ENCODE results near the gene UROS. TPM values are rescaled to one million over a fixed set of nuclear protein-coding genes. Genes with fewer than 3 reads are reported as not detected.

Gene UROS
- total and polyA plus RNA-seq, 10 donors, result 30.3 to 43.8 (median 39.2) TPM

DNA sequence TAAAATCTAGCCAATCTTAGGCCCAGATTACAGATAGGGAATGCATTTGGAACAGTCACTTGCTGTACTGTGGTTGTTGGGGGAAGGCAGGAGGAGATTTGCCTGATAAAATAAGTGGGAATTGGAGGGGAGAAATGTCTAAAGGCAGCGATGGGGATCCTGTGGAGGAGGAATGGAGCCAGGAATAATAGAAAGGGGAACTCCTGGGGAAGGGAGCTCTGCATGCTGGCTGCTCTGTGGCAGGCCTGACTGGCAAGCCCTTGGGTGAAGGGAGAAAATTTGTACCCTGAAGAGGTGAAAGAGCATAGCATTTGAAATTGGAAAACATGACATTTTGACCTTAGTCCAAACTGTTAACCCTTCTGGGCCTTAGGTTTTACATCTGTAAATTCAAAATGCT lies 61.1 kb downstream of the UROS start:
- H3K27ac ChIP-seq, result no peak overlapping the region
- H3K4me1 ChIP-seq, result no peaks in the 10 kb centered on the region
- no peaks in the 10 kb centered on the region for H3K9me3 ChIP-seq
- H3K36me3 ChIP-seq, result peaks cover 6 to 100% (median 78%) of the 10 kb centered on the region in 6 donors
- WGBS, 5 donors, result 65 to 90% (median 80%) methylated on average over 1 of the region's 1 CpG
- intact Hi-C loops (cut with DNase I; ENCODE audit: low total_unique reads), result no loop called here
- DNase-seq, result no peak
- H3K27me3 ChIP-seq (replicated peaks in 1 of 7), result no peaks in the 10 kb centered on the region
- no peak overlapping the region for H3K4me3 ChIP-seq
- TF ChIP-seq POLR2AphosphoS5 (IDR thresholded peaks at IDR 0.05) (no peak), POLR2A (IDR thresholded peaks at IDR 0.05) (no peak)
- TF ChIP-seq, protein P1, sequence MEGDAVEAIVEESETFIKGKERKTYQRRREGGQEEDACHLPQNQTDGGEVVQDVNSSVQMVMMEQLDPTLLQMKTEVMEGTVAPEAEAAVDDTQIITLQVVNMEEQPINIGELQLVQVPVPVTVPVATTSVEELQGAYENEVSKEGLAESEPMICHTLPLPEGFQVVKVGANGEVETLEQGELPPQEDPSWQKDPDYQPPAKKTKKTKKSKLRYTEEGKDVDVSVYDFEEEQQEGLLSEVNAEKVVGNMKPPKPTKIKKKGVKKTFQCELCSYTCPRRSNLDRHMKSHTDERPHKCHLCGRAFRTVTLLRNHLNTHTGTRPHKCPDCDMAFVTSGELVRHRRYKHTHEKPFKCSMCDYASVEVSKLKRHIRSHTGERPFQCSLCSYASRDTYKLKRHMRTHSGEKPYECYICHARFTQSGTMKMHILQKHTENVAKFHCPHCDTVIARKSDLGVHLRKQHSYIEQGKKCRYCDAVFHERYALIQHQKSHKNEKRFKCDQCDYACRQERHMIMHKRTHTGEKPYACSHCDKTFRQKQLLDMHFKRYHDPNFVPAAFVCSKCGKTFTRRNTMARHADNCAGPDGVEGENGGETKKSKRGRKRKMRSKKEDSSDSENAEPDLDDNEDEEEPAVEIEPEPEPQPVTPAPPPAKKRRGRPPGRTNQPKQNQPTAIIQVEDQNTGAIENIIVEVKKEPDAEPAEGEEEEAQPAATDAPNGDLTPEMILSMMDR (IDR thresholded peaks at IDR 0.05 in 8 of 11, conservative IDR thresholded peaks at IDR 0.05 in 3 of 11), result no peak

DNA sequence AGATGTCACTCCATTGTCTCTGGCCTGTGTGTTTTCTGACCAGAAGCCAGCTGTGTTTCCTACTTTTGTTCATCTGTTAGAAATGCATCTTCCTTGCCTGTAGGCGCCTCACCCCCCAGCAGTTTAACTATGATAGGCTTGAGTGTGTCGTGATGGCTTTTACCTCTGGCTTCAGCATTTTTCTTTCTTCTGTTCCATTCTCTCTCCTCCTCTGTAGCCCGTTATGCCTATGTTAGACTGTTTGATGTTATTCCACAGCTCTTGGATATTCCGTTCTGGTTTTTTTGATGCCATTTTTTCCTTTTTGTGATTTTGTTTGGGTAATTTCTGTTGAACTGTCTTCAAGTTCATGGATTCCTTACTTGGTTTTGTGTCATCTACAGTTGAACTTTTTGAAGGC lies 65.3 kb downstream of the UROS start:
- DNase-seq, result no peak
- Histone ChIP-seq H3K9me3 (no peaks in the 10 kb centered on the region), H3K36me3 (peaks cover 3 to 100% (median 80%) of the 10 kb centered on the region in 6 donors), H3K4me3 (no peak overlapping the region), H3K4me1 (no peaks in the 10 kb centered on the region), H3K27ac (no peak overlapping the region), H3K27me3 (replicated peaks in 1 of 7) (no peaks in the 10 kb centered on the region)
- WGBS, 5 donors, result 95 to 98% (median 95%) methylated on average over 4 of the region's 4 CpGs
- TF ChIP-seq POLR2A (IDR thresholded peaks at IDR 0.05) (no peak), POLR2AphosphoS5 (IDR thresholded peaks at IDR 0.05) (no peak)
- TF ChIP-seq, protein P1 (IDR thresholded peaks at IDR 0.05 in 8 of 11, conservative IDR thresholded peaks at IDR 0.05 in 3 of 11), result no peak
- intact Hi-C loops (cut with DNase I; ENCODE audit: low total_unique reads), result no loop called here

DNA sequence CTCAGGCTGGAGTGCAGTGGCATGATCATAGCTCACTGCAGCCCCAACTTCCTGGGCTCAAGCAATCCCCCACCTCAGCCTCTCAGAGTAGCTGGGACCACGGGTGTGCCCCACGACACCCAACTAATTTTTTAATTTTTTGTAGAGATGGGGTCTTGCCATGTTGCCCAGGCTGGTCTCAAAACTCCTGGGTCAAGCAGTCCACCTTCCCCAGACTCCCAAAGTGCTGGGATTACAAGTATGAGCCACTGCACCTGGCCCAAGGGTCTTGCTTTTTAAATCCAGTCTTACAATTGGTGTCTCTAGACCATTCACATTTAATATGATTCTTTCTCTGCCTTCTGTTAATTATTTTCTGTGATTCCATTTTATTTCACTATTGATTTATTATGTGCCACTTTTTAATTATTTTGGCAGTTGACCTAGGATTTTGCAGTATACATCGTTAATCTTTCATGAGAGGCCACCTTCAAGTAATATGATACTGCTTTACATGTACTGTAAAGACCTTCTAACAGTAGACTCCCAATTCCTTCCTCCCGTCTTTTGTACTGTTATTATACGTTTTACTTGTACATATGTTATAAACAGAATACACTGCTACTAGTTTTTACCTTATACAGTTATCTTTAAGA lies 66.1 kb downstream of the UROS start:
- WGBS, 5 donors, result 92 to 96% (median 95%) methylated on average over 5 of the region's 5 CpGs
- H3K9me3 ChIP-seq, result no peaks in the 10 kb centered on the region
- intact Hi-C loops (cut with DNase I; ENCODE audit: low total_unique reads), result no loop called here
- H3K27ac ChIP-seq, result no peak overlapping the region
- no peak overlapping the region for H3K4me3 ChIP-seq
- no peaks in the 10 kb centered on the region for H3K4me1 ChIP-seq
- H3K36me3 ChIP-seq, result peaks cover 3 to 100% (median 78%) of the 10 kb centered on the region in 6 donors
- DNase-seq, result no peak
- no peaks in the 10 kb centered on the region for H3K27me3 ChIP-seq (replicated peaks in 1 of 7)
- TF ChIP-seq POLR2AphosphoS5 (IDR thresholded peaks at IDR 0.05), result no peak
- no peak for TF ChIP-seq POLR2A (IDR thresholded peaks at IDR 0.05)
- TF ChIP-seq, protein P1 (IDR thresholded peaks at IDR 0.05 in 8 of 11, conservative IDR thresholded peaks at IDR 0.05 in 3 of 11), result no peak

DNA sequence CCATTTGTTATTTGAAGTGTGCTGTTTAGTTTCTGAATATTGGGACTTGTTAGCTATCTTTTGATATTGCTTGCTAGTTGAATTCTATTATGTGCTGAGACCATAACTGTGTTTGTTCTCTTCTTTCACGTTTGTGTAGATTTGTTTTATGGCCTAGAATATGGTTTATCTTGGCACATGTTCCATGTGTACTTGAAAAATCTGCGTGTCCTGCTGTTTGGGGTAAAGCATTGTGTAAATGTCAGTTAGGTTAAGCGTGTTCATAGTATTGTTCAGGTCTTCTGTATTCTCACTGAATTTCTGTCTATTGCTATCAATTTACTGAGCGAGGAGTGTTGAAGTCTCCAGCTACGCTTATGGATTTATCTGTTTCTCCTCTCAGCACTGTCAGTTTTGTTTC lies 66.9 kb downstream of the UROS start:
- WGBS, 5 donors, result 87 to 94% (median 91%) methylated on average over 5 of the region's 5 CpGs
- no peak overlapping the region for H3K27ac ChIP-seq
- H3K27me3 ChIP-seq (replicated peaks in 1 of 7), result no peaks in the 10 kb centered on the region
- H3K4me1 ChIP-seq, result no peaks in the 10 kb centered on the region
- TF ChIP-seq, protein P1 (IDR thresholded peaks at IDR 0.05 in 8 of 11, conservative IDR thresholded peaks at IDR 0.05 in 3 of 11), result no peak
- no peak for TF ChIP-seq POLR2A (IDR thresholded peaks at IDR 0.05)
- no peak for TF ChIP-seq POLR2AphosphoS5 (IDR thresholded peaks at IDR 0.05)
- no peak for DNase-seq
- peaks cover 3 to 100% (median 81%) of the 10 kb centered on the region in 6 donors for H3K36me3 ChIP-seq
- H3K9me3 ChIP-seq, result no peaks in the 10 kb centered on the region
- no peak overlapping the region for H3K4me3 ChIP-seq
- intact Hi-C loops (cut with DNase I; ENCODE audit: low total_unique reads), result no loop called here

Measured in spleen (tissue), 11 donors.